GM18498 (cell line): Measurements from ENCODE around the gene CD320.

Source experiments
- ATAC-seq: cut with Tn5 transposase; IDR thresholded peaks from one replicate; pipeline ENCODE4 v1.9.1; 2021; ENCODE audit warnings: mild to moderate bottlenecking, moderate library complexity; ENCODE audit not compliant: unreplicated experiment

Gene CD320

DNA sequence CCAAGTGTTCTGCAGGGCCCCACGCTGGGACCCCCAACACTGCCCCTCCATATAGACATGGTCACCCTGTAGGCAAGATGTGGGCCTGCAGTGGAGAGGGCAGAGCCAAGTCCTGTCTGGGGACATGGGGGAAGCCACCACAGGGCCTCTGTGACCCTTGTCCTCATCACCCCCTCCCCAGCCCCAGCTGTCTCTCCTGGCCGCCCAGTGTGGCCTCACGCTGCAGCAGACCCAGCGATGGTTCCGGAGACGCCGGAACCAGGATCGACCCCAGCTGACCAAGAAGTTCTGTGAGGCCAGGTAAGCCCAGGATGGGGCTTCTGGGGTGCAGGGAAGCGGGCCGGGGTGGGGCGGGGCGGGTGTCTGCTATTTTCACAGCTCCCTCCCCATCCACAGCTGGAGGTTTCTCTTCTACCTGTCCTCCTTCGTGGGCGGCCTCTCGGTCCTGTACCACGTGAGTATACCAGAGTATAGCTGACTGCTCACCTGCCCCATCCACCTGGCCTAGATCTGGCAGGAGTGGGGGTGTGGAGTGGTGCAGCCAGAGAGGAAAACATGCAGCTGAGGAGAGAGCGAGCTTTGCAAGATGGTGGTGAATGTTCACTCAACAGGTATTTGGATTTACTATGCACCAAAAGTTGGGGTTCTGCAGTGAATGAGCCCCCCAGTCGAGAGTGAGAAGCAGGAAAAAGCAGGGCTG lies 52.6 kb downstream of the CD320 start:
- ATAC-seq, result no peak

DNA sequence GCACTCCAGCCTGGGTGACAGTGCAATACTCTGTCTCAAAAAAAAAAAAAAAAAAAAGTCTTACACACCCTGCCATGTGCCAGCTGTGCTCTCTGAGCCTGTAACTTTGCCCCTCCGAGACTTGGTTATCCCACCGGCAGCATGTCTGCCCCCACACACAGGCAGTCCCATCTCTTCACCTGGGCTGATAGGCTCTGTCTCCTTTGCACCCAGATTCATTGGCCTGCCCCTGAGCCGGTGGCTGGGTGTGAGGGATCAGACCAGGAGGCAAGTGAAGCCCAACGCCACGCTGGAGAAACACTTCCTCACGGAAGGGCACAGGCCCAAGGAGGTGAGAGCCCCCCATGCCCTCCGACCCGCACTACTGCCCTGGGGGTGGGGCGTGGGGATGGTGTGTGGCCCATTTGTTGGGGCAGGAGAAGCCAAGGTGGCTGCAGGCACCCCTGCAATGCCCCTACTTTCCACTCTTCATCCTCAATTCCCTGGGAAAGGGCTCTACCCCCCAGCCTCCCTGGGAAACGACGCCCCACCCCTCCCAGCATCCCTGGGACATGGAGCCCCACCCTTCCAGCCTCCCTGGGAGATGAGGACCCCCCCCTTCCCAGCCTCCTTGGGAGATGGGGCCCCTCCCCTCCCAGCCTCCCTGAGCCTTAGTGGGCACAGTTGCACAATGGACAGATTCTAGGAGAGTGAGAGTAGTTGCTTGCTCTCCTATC lies 53.7 kb downstream of the CD320 start:
- ATAC-seq, result no peak

DNA sequence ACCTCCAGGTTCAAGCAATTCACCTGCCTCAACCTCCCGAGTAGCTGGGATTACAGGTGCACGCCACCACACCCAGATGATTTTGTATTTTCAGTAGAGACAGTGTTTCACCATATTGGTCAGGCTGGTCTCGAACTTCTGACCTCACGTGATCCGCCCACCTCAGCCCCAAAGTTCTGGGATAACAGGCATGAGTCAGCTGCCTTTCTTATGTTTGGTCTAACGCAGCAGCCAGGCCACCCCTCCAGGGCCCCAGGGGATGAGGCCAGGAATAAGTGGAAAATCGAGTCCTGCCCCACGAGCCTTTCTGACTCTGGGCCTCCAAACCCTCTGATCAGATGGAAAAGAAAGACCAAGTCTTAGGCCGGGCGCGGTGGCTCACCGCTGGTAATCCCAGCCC lies 54.5 kb downstream of the CD320 start:
- no peak for ATAC-seq

DNA sequence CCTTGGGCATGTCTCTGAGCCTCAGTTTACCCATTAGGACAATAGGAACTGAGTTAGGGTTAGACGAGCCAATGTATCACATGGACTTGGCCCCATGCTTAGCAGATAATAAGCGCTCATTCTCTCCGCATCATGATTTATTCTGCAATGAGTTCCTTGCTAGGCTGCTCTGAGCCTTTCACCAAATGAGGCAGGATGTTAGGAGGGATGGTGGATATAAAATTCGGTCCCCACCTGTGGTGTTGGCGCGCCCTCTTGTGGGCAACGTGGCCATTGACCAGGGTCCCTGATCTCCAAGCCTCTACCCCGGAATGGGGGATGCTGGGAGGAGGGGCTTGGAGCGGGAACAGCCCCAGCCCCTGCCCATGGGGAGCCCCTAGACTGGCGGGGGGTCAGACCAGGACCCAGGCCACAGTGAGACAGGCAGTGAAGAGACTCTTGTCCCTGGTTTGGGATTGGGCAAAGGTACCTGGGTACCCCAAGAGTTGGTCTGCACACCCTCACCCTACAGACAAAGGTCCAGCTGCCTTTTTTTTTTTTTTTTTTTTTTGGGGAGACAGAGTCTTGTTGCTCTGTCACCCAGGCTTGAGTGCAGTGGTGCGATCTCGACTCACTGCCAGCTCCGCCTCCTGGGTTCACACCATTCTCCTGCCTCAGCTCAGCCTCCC lies 55.1 kb downstream of the CD320 start:
- no peak for ATAC-seq
